Measurements from ENCODE around the gene TRRAP. TPM values are rescaled to one million over a fixed set of nuclear protein-coding genes. Genes with fewer than 3 reads are reported as not detected.

The TRRAP gene
- total and polyA plus RNA-seq, 2 experiments from 2014 or later: 14.9 to 58.7 TPM

GRCh38 chr7:98831641-98832221 lies 46.6 kb upstream of the TRRAP start:
- no peak overlapping the region for H3K27ac ChIP-seq (ENCODE audit: low read depth)
- peak; percentile 82 for DNase-seq (ENCODE audit: low spot score)
- no peak for TF ChIP-seq POLR2AphosphoS5 (IDR thresholded peaks at IDR 0.05; ENCODE audit: low read depth)
- TF ChIP-seq, protein P1, sequence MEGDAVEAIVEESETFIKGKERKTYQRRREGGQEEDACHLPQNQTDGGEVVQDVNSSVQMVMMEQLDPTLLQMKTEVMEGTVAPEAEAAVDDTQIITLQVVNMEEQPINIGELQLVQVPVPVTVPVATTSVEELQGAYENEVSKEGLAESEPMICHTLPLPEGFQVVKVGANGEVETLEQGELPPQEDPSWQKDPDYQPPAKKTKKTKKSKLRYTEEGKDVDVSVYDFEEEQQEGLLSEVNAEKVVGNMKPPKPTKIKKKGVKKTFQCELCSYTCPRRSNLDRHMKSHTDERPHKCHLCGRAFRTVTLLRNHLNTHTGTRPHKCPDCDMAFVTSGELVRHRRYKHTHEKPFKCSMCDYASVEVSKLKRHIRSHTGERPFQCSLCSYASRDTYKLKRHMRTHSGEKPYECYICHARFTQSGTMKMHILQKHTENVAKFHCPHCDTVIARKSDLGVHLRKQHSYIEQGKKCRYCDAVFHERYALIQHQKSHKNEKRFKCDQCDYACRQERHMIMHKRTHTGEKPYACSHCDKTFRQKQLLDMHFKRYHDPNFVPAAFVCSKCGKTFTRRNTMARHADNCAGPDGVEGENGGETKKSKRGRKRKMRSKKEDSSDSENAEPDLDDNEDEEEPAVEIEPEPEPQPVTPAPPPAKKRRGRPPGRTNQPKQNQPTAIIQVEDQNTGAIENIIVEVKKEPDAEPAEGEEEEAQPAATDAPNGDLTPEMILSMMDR (conservative IDR thresholded peaks at IDR 0.05; ENCODE audit: low read depth in 2 of 2): peak; percentile 80 to 85
- 0 out of 2 replicates have a peak overlapping the region, but pooled peaks have one; percentile 36 for H3K27ac Mint-ChIP-seq
- H3K27me3 Mint-ChIP-seq (ENCODE audit: insufficient read depth, low read depth, poor library complexity): peaks cover 7% of the 10 kb centered on the region
- H3K4me3 Mint-ChIP-seq: no peak overlapping the region
- H3K9me2 ChIP-seq (ENCODE audit: insufficient read depth): no peaks in the 10 kb centered on the region
- H3K36me3 Mint-ChIP-seq (ENCODE audit: low read depth): no peaks in the 10 kb centered on the region
- H2AFZ ChIP-seq: no peak overlapping the region
- H3K4me1 ChIP-seq (ENCODE audit: insufficient read depth): peaks cover 4% of the 10 kb centered on the region; the same call in 1 of the 2 replicates
- peaks cover 9% of the 10 kb centered on the region; the same call in 2 of the 3 replicates for H3K4me1 Mint-ChIP-seq
- H3K27me3 ChIP-seq (ENCODE audit: insufficient read depth): no peaks in the 10 kb centered on the region
- peak; percentile 38 for ATAC-seq
- H4K20me1 ChIP-seq (replicated peaks; ENCODE audit: insufficient read depth): no peaks in the 10 kb centered on the region
- H3K9me3 Mint-ChIP-seq: no peaks in the 10 kb centered on the region
- H3K4me3 ChIP-seq: no peak overlapping the region
- H3K79me2 ChIP-seq (replicated peaks; ENCODE audit: insufficient read depth): no peaks in the 10 kb centered on the region
- H3K36me3 ChIP-seq (ENCODE audit: insufficient read depth): no peaks in the 10 kb centered on the region; the same call in 1 of the 2 replicates
- no peaks in the 10 kb centered on the region for H3F3A ChIP-seq (replicated peaks; ENCODE audit: low read depth)
- no peak overlapping the region for H3K4me2 ChIP-seq

DNA sequence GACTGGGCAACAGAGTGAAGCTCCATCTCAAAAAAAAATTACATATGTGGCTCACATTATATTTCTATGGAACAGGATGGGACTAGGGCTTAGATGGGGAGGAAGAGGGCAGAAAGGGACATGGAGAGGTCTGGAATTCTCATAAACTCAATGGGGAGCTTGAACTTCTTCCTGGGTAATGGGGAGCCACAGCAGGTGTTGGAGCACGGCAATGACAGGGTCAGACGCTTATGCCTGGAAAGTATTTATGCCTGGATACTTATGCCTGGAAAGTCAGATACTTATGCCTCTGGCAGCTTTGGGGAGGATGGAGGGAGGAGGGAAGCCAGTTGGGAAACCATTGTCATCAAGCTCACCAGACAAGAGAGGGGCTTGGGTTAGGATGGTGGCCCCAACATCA lies 45.3 kb upstream of the TRRAP start:
- Histone ChIP-seq H3K27ac (ENCODE audit: low read depth) (no peak overlapping the region), H4K20me1 (replicated peaks; ENCODE audit: insufficient read depth) (no peaks in the 10 kb centered on the region), H3K4me3 (no peak overlapping the region), H3K4me2 (no peak overlapping the region), H3F3A (replicated peaks; ENCODE audit: low read depth) (no peaks in the 10 kb centered on the region; the same call in 1 of the 2 replicates), H3K4me1 (ENCODE audit: insufficient read depth) (peaks cover 7% of the 10 kb centered on the region; the same call in 1 of the 2 replicates), H3K36me3 (ENCODE audit: insufficient read depth) (no peaks in the 10 kb centered on the region), H3K27me3 (ENCODE audit: insufficient read depth) (no peaks in the 10 kb centered on the region), H2AFZ (no peak overlapping the region), H3K79me2 (replicated peaks; ENCODE audit: insufficient read depth) (no peaks in the 10 kb centered on the region), H3K9me2 (ENCODE audit: insufficient read depth) (no peaks in the 10 kb centered on the region)
- ATAC-seq: no peak
- DNase-seq (ENCODE audit: low spot score): no peak
- Mint-ChIP-seq H3K27ac (no peak overlapping the region), H3K4me1 (peaks cover 8% of the 10 kb centered on the region), H3K4me3 (no peak overlapping the region), H3K27me3 (ENCODE audit: insufficient read depth, low read depth, poor library complexity) (peaks cover 9% of the 10 kb centered on the region), H3K36me3 (ENCODE audit: low read depth) (no peaks in the 10 kb centered on the region), H3K9me3 (no peaks in the 10 kb centered on the region)
- TF ChIP-seq ZNF331 (CRISPR knock-in tag; IDR thresholded peaks at IDR 0.05; ENCODE audit: low read depth): no peak
- no peak for TF ChIP-seq POLR2AphosphoS5 (IDR thresholded peaks at IDR 0.05; ENCODE audit: low read depth)
- TF ChIP-seq, protein P1 (conservative IDR thresholded peaks at IDR 0.05; ENCODE audit: low read depth in 2 of 2): no peak
- TF ChIP-seq, protein P2, sequence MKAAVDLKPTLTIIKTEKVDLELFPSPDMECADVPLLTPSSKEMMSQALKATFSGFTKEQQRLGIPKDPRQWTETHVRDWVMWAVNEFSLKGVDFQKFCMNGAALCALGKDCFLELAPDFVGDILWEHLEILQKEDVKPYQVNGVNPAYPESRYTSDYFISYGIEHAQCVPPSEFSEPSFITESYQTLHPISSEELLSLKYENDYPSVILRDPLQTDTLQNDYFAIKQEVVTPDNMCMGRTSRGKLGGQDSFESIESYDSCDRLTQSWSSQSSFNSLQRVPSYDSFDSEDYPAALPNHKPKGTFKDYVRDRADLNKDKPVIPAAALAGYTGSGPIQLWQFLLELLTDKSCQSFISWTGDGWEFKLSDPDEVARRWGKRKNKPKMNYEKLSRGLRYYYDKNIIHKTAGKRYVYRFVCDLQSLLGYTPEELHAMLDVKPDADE (IDR thresholded peaks at IDR 0.05): no peak
- no peak for TF ChIP-seq ZNF114 (CRISPR knock-in tag; IDR thresholded peaks at IDR 0.05)

Measured in GM23338 (cell line).